HEK293 (cell line): ENCODE data around the gene RETN.

Experiments used
- CTCF ChIA-PET: fragments of 350-600 bp; formaldehyde crosslinking; extraction: SDS; loops from one replicate; lab custom pipeline; 2021; ENCODE audit warnings: antibody characterized with exemption; lab: Yijun Ruan, JAX
- POLR2A ChIA-PET: fragments of 300-600 bp; formaldehyde crosslinking; extraction: SDS; loops from one replicate; lab custom pipeline; 2020; ENCODE audit warnings: antibody characterized with exemption, inconsistent platforms; lab: Yijun Ruan, JAX
- H3K27ac ChIP-seq: fragments of 200-500 bp; sonication (Bioruptor generic); 2 replicates; pipeline ENCODE4 v1.5.1; 2014; ENCODE audit warnings: low read depth, low read length, control low read depth, inconsistent platforms; ENCODE audit errors: extremely low read depth
- H3K36me3 ChIP-seq, 2 experiments: fragments of 200-500 bp in 1 of 2; sonication (Bioruptor generic) in 1 of 2; 1 replicate in 1 of 2; 2 replicates in 1 of 2; pipeline ENCODE4 v1.5.1; 2014 to 2017; ENCODE audit warnings: inconsistent platforms in 2 of 2, low read length in 2 of 2; ENCODE audit not compliant: control insufficient read depth in 2 of 2, insufficient read depth in 1 of 2
- H3K4me1 ChIP-seq: fragments of 200-500 bp; sonication (Bioruptor generic); 2 replicates; pipeline ENCODE4 v1.5.1; 2014; ENCODE audit warnings: mild to moderate bottlenecking, low read length, inconsistent platforms; ENCODE audit not compliant: control insufficient read depth, insufficient read depth
- H3K4me3 ChIP-seq: 2 replicates; pipeline ENCODE4 v1.5.1; 2011; ENCODE audit warnings: low read depth, mild to moderate bottlenecking, control low read depth, low read length, moderate library complexity
- H3K9me3 ChIP-seq: fragments of 200-500 bp; sonication (Bioruptor generic); 2 replicates; pipeline ENCODE4 v1.5.1; 2014; ENCODE audit warnings: low read depth, low read length, inconsistent platforms; ENCODE audit not compliant: control insufficient read depth, insufficient read depth
- EGR2 ChIP-seq: fragments of 450-650 bp; formaldehyde crosslinking; IDR thresholded peaks from 2 replicates; pipeline ENCODE4 v1.5.1; 2016; ENCODE audit warnings: low read depth, missing biosample characterization, missing genetic modification characterization
- GLI2 ChIP-seq: fragments of 450-650 bp; formaldehyde crosslinking; IDR thresholded peaks from 2 replicates; pipeline ENCODE4; 2017; ENCODE audit warnings: missing biosample characterization, missing genetic modification characterization, low read depth, borderline replicate concordance
- GLI4 ChIP-seq: fragments of 450-650 bp; formaldehyde crosslinking; IDR thresholded peaks from 2 replicates; pipeline ENCODE4 v1.5.1; 2016; ENCODE audit warnings: missing biosample characterization, missing genetic modification characterization
- OVOL3 ChIP-seq: fragments of 450-650 bp; formaldehyde crosslinking; IDR thresholded peaks from 2 replicates; pipeline ENCODE4 v1.5.1; 2016; ENCODE audit warnings: missing biosample characterization, missing genetic modification characterization
- SP2 ChIP-seq: fragments of 450-650 bp; formaldehyde crosslinking; IDR thresholded peaks from 2 replicates; pipeline ENCODE4 v1.5.1; 2016; ENCODE audit warnings: missing biosample characterization, missing genetic modification characterization
- TRIM28 ChIP-seq: IDR thresholded peaks from 2 replicates; pipeline ENCODE4 v1.6.1; 2011; ENCODE audit warnings: low read length, control low read depth, borderline replicate concordance
- YY1 ChIP-seq: fragments of 450-650 bp; formaldehyde crosslinking; IDR thresholded peaks from 2 replicates; pipeline ENCODE4 v1.5.1; 2018; ENCODE audit warnings: missing biosample characterization, missing genetic modification characterization
- ZBTB11 ChIP-seq: fragments of 450-650 bp; formaldehyde crosslinking; conservative IDR thresholded peaks from 2 replicates; pipeline ENCODE4 v1.5.1; 2016; ENCODE audit warnings: low read depth, missing biosample characterization, missing genetic modification characterization
- ZBTB20 ChIP-seq: fragments of 450-650 bp; formaldehyde crosslinking; IDR thresholded peaks from 2 replicates; pipeline ENCODE4 v1.5.1; 2016; ENCODE audit warnings: missing biosample characterization, missing genetic modification characterization
- ZBTB6 ChIP-seq: fragments of 450-650 bp; formaldehyde crosslinking; IDR thresholded peaks from 2 replicates; pipeline ENCODE4 v1.5.1; 2017; ENCODE audit warnings: missing biosample characterization, missing genetic modification characterization
- ZNF138 ChIP-seq: fragments of 450-650 bp; formaldehyde crosslinking; IDR thresholded peaks from 2 replicates; pipeline ENCODE4 v1.5.1; 2016; ENCODE audit warnings: missing biosample characterization, missing genetic modification characterization, borderline replicate concordance
- ZNF18 ChIP-seq: fragments of 450-650 bp; formaldehyde crosslinking; IDR thresholded peaks from 2 replicates; pipeline ENCODE4 v1.5.1; 2016; ENCODE audit warnings: missing biosample characterization, missing genetic modification characterization
- ZNF214 ChIP-seq: fragments of 450-650 bp; formaldehyde crosslinking; IDR thresholded peaks from 2 replicates; pipeline ENCODE4 v1.5.1; 2017; ENCODE audit warnings: missing biosample characterization, mild to moderate bottlenecking, missing genetic modification characterization, borderline replicate concordance
- ZNF292 ChIP-seq: fragments of 450-650 bp; formaldehyde crosslinking; IDR thresholded peaks from 2 replicates; pipeline ENCODE4 v1.5.1; 2016; ENCODE audit warnings: low read depth, missing biosample characterization, missing genetic modification characterization, borderline replicate concordance
- ZNF324 ChIP-seq: fragments of 450-650 bp; formaldehyde crosslinking; IDR thresholded peaks from 2 replicates; pipeline ENCODE4 v1.5.1; 2016; ENCODE audit warnings: missing biosample characterization, missing genetic modification characterization
- ZNF423 ChIP-seq: fragments of 450-650 bp; formaldehyde crosslinking; IDR thresholded peaks from 2 replicates; pipeline ENCODE4 v1.5.1; 2016; ENCODE audit warnings: missing biosample characterization, missing genetic modification characterization
- ZNF473 ChIP-seq: fragments of 450-650 bp; formaldehyde crosslinking; IDR thresholded peaks from 2 replicates; pipeline ENCODE4 v1.5.1; 2017; ENCODE audit warnings: missing biosample characterization, missing genetic modification characterization
- ZNF544 ChIP-seq: fragments of 450-650 bp; formaldehyde crosslinking; IDR thresholded peaks from 2 replicates; pipeline ENCODE4 v1.5.0; 2017; ENCODE audit warnings: missing biosample characterization, missing genetic modification characterization
- ZNF549 ChIP-seq: fragments of 450-650 bp; IDR thresholded peaks from 2 replicates; pipeline ENCODE4 v1.5.1; 2018; ENCODE audit warnings: missing biosample characterization, missing genetic modification characterization, mild to moderate bottlenecking, inconsistent platforms, moderate library complexity
- ZNF580 ChIP-seq: fragments of 450-650 bp; formaldehyde crosslinking; IDR thresholded peaks from 2 replicates; pipeline ENCODE4 v1.5.1; 2016; ENCODE audit warnings: missing biosample characterization, missing genetic modification characterization
- ZNF624 ChIP-seq: fragments of 450-650 bp; formaldehyde crosslinking; IDR thresholded peaks from 2 replicates; pipeline ENCODE4 v1.5.1; 2017; ENCODE audit warnings: missing biosample characterization, missing genetic modification characterization
- ZNF677 ChIP-seq: fragments of 450-650 bp; IDR thresholded peaks from 2 replicates; pipeline ENCODE4 v1.5.0; 2018; ENCODE audit warnings: missing biosample characterization, mild to moderate bottlenecking, missing genetic modification characterization, moderate library complexity
- ZNF701 ChIP-seq: fragments of 450-650 bp; formaldehyde crosslinking; IDR thresholded peaks from 2 replicates; pipeline ENCODE4 v1.5.1; 2016; ENCODE audit warnings: missing biosample characterization, missing genetic modification characterization
- ZNF76 ChIP-seq: fragments of 450-650 bp; formaldehyde crosslinking; IDR thresholded peaks from 2 replicates; pipeline ENCODE4; 2016; ENCODE audit warnings: low read depth, missing biosample characterization, missing genetic modification characterization, borderline replicate concordance
- ZSCAN5A ChIP-seq: fragments of 450-650 bp; formaldehyde crosslinking; IDR thresholded peaks from 2 replicates; pipeline ENCODE4 v1.5.1; 2016; ENCODE audit warnings: missing biosample characterization, missing genetic modification characterization
- TF ChIP-seq, protein P1 (sequence below): fragments of 450-650 bp; formaldehyde crosslinking; IDR thresholded peaks from 2 replicates; pipeline ENCODE4 v1.5.1; 2016; ENCODE audit warnings: missing biosample characterization, missing genetic modification characterization

The RETN gene

DNA sequence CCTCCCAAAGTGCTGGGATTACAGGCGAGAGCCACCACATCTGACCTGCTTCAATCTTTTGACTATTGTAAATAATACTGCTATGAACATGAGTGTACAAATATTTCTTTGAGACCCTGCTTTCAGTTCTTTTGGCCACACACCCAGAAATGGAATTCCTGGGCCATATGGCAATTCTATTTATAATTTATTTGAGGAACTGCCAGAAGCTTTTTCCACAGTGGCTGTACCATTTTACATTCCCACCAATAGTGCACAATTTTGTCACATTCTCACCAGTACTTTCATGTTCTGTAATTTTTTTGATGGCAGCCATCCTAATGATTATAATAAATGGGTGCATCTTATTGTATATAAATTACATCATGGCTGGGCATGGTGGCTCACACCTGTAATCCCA is 46.8 kb downstream of the RETN start:
- H3K9me3 ChIP-seq = no peaks in the 10 kb centered on the region
- TF ChIP-seq ZNF18 (tag by site-specific recombination) (no peak), ZNF214 (tag by site-specific recombination) (no peak), EGR2 (tag by site-specific recombination) (no peak), ZNF423 (no peak), ZNF473 (no peak), ZNF549 (tag by site-specific recombination) (no peak), OVOL3 (tag by site-specific recombination) (no peak)
- TF ChIP-seq, all 188 proteins: peak for 0
- Histone ChIP-seq H3K27ac (no peak overlapping the region), H3K36me3 (no peaks in the 10 kb centered on the region), H3K4me1 (no peaks in the 10 kb centered on the region), H3K4me3 (no peak overlapping the region)
- POLR2A ChIA-PET = no interaction called here
- CTCF ChIA-PET = no interaction called here

DNA sequence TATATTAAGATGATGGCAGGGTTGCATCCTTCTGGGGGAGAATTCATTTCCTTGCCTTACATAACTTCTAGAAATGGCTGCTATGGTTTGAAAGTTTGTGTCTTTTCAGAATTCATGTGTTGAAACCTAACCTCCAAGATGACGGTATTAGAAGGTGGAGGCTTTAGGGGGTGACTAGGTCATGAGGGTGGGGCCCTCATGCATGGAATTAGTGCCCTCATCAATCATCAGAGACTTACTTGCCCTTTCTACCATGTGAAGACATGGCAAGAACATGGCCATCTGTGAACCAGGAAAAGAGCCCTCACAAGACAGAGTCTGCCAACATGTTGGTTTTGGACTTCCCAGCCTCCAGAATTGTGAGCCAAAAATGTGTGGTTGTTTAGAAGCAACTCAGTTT is 47.9 kb downstream of the RETN start:
- Histone ChIP-seq H3K9me3 (no peaks in the 10 kb centered on the region), H3K4me1 (no peaks in the 10 kb centered on the region), H3K27ac (no peak overlapping the region), H3K36me3 (no peaks in the 10 kb centered on the region), H3K4me3 (no peak overlapping the region)
- TF ChIP-seq ZNF292 (tag by site-specific recombination) = no peak
- TF ChIP-seq GLI2 (tag by site-specific recombination) = no peak
- TF ChIP-seq ZNF324 = no peak
- no peak for TF ChIP-seq ZNF580 (tag by site-specific recombination)
- no peak for TF ChIP-seq ZBTB11 (tag by site-specific recombination)
- TF ChIP-seq ZBTB20 (tag by site-specific recombination) = no peak
- no peak for TF ChIP-seq SP2 (tag by site-specific recombination)
- TF ChIP-seq, protein P1, sequence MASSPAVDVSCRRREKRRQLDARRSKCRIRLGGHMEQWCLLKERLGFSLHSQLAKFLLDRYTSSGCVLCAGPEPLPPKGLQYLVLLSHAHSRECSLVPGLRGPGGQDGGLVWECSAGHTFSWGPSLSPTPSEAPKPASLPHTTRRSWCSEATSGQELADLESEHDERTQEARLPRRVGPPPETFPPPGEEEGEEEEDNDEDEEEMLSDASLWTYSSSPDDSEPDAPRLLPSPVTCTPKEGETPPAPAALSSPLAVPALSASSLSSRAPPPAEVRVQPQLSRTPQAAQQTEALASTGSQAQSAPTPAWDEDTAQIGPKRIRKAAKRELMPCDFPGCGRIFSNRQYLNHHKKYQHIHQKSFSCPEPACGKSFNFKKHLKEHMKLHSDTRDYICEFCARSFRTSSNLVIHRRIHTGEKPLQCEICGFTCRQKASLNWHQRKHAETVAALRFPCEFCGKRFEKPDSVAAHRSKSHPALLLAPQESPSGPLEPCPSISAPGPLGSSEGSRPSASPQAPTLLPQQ (tag by site-specific recombination) = no peak
- TF ChIP-seq ZNF544 (tag by site-specific recombination) = no peak
- TF ChIP-seq ZBTB6 (tag by site-specific recombination) = no peak
- TF ChIP-seq ZSCAN5A = no peak
- no peak for TF ChIP-seq ZNF624 (tag by site-specific recombination)
- no peak for TF ChIP-seq ZNF76 (tag by site-specific recombination)
- TF ChIP-seq ZNF701 (tag by site-specific recombination) = no peak
- no peak for TF ChIP-seq ZNF677 (tag by site-specific recombination)
- TF ChIP-seq GLI4 = no peak
- no peak for TF ChIP-seq YY1
- no peak for TF ChIP-seq TRIM28
- TF ChIP-seq ZNF138 (tag by site-specific recombination) = no peak
- POLR2A ChIA-PET = interaction anchor here (0.6 kb wide), 1 partner anchor 150 kb away, joined by 4 read pairs; no protein-coding TSS in a partner anchor
- CTCF ChIA-PET = no interaction called here
